Activated naive CD4-positive, alpha-beta T cell treated with anti-CD3 and anti-CD28 coated beads, Interleukin-2, amount 10 ng/mL, durations not matched to agents 7 days and 5 days (primary cell): ENCODE results near the gene FAM53A.
A peak's percentile ranks its signal among the peaks of the same experiment; 100 is the strongest.
"Not testable (repeated sequence)": the region's sequence is repeated elsewhere in the genome, so short reads cannot be mapped to it uniquely, and the experiment has no call there.

ENCODE experiments used
- CTCF ChIA-PET: fragments of 350-600 bp; sonication (Branson Sonifier 250); formaldehyde crosslinking; loops from one replicate; lab custom pipeline; 2021; ENCODE audit warnings: antibody characterized with exemption; lab: Charles Lee
- DNase-seq: peaks from one replicate; pipeline ENCODE4 v3.0.0-alpha.2; 2020
- H3K27ac Mint-ChIP-seq: one replicate; pipeline ENCODE4 v1.8.0; 2021; ENCODE audit warnings: mild to moderate bottlenecking, moderate library complexity, mixed read lengths
- H3K27me3 Mint-ChIP-seq: one replicate; pipeline ENCODE4 v1.8.0; 2021; ENCODE audit warnings: mild to moderate bottlenecking, mixed read lengths
- H3K36me3 Mint-ChIP-seq: one replicate; pipeline ENCODE4 v1.8.0; 2021; ENCODE audit warnings: mixed read lengths
- H3K4me1 Mint-ChIP-seq: one replicate; pipeline ENCODE4 v1.8.0; 2021; ENCODE audit warnings: mixed read lengths
- H3K4me3 Mint-ChIP-seq: one replicate; pipeline ENCODE4 v1.8.0; 2021; ENCODE audit warnings: mild to moderate bottlenecking, moderate library complexity, mixed read lengths
- H3K9me3 Mint-ChIP-seq: one replicate; pipeline ENCODE4 v1.8.0; 2021; ENCODE audit warnings: mixed read lengths

The FAM53A gene

DNA sequence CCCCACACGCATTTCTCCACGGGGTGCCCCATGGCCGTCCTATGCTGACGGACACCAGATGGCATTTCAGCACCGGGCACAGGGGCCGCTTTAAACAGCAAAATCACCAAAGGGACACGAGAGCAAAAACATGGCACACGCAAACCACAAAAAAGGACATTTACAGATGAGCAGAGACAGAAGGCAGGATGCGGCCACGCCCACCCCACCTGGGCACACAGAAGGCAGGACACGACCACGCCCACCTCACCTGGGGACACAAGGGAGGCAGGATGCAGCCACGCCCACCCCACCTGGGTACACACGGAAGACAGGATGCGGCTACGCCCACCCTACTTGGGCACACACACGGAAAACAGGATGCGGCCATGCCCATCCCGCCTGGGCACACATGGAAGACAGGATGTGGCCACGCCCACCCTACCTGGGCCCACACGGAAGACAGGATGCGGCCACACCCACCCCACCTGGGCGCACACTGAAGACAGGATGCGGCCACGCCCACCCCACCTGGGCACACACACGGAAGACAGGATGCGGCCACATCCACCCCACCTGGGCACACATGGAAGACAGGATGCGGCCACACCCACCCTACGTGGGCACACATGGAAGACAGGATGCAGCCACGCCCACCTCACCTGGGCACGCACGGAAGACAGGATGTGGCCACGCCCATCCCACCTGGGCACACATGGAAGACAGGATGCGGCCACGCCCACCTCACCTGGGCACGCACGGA is 69.1 kb downstream of the FAM53A start:
- Mint-ChIP-seq H3K27me3 (no peaks in the 10 kb centered on the region), H3K27ac (peak overlapping the region; percentile 82), H3K9me3 (peaks cover 20% of the 10 kb centered on the region), H3K36me3 (peaks cover 17% of the 10 kb centered on the region), H3K4me1 (peaks cover 24% of the 10 kb centered on the region), H3K4me3 (no peak overlapping the region)
- peak; percentile 43 for DNase-seq
- CTCF ChIA-PET: no interaction called here

DNA sequence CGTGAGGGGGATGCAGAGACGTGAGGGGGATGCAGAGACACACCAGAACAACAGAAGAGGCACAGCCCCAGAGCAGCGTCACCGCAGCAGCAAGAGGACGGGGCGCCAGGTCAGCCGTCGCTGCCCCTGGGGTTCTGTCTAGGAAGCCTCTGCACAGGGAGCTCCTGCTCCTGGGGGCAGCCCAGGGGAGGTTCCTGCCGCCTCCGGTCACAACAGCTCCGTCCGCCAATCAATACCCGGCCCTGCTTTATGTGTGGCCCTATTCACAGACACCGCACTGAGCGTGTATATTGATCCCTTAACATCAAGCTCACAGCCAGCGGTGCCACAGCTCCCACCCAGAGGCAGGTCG is 69.6 kb downstream of the FAM53A start:
- no peaks in the 10 kb centered on the region for H3K27me3 Mint-ChIP-seq
- H3K9me3 Mint-ChIP-seq: peaks cover 20% of the 10 kb centered on the region
- H3K4me1 Mint-ChIP-seq: peaks cover 24% of the 10 kb centered on the region
- no peak for DNase-seq
- H3K36me3 Mint-ChIP-seq: peaks cover 17% of the 10 kb centered on the region
- no peak overlapping the region for H3K4me3 Mint-ChIP-seq
- H3K27ac Mint-ChIP-seq: peak overlapping the region; percentile 82
- CTCF ChIA-PET: no interaction called here

DNA sequence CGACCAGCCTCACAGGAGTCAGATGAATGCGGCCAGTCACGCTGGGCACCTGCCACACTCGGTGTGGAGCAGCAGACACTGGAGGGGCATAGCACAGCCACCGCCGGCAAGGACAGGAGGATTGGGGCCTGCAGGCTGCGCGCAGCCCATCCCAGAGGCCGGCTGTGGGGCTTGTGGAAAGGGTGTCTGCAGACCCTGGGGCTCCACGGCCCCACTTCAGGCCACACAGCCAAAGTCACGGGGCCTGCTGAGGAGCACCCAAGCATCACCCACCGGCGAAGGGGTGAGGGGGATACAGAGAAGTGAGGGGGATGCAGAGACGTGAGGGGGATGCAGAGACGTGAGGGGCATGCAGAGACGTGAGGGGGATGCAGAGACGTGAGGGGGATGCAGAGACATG is 70.1 kb downstream of the FAM53A start:
- Mint-ChIP-seq H3K4me1 (peaks cover 24% of the 10 kb centered on the region), H3K9me3 (peaks cover 20% of the 10 kb centered on the region), H3K36me3 (peaks cover 17% of the 10 kb centered on the region), H3K4me3 (no peak overlapping the region), H3K27me3 (no peaks in the 10 kb centered on the region), H3K27ac (peak overlapping the region; percentile 81)
- DNase-seq: no peak
- CTCF ChIA-PET: no interaction called here

DNA sequence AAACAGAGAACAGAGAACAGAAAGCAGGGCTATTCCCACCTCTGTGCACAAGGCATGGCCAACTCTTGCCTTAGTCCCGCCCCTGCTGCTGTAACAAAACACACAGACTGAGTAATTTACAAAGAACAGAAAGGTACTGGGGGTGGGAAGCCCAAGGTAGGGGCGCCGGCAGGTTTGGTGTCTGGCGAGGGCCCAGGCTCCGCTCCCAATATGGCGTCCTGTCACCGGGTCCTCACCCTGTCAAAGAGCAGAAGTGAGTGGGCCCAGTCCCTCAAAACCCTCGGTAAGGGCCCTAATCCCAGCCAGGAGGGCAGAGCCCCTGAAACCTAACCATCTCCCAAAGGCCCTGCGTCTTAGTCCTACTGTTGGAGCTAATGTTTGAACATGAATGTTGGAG is 71.0 kb downstream of the FAM53A start:
- no peak overlapping the region for H3K27ac Mint-ChIP-seq
- CTCF ChIA-PET: no interaction called here
- H3K9me3 Mint-ChIP-seq: peaks cover 20% of the 10 kb centered on the region
- H3K36me3 Mint-ChIP-seq: peaks cover 17% of the 10 kb centered on the region
- H3K27me3 Mint-ChIP-seq: no peaks in the 10 kb centered on the region
- H3K4me1 Mint-ChIP-seq: peaks cover 24% of the 10 kb centered on the region
- no peak for DNase-seq
- no peak overlapping the region for H3K4me3 Mint-ChIP-seq

DNA sequence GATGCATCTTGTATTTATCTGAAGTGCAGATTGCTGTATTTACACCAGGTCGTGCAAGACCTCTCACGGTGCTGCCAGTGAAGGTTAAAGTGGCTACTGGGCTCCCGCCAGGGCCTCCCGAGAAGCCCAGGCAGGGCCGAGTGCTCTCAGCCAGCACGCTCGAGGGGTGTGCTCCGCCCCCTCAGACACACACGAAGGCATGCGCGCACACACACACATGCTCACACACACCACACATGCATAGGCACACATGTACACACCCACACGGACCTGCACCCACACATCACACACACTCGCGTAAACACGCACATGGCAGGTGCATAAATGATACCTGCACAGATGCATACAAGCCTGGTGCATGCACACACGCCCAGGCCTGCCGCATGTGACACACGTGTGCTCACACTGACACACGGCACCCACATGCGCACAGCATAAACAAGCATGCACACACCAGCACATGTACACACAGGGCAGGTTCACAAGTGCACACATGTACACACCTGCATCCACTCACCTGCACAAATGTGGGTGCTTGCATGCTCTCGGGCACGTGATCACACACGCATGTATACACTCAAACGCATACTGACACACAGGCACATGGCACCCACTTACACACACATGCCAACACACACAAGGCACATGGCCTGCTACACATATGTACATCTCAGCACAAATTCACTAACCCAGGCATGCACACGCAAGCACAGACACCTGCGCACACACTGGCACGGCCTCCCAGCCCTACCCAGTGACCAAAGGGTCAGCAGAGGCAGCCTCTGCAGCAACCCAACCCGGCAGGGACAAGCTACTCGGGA is 71.6 kb downstream of the FAM53A start:
- H3K4me3 Mint-ChIP-seq: no peak overlapping the region
- H3K27ac Mint-ChIP-seq: no peak overlapping the region
- peaks cover 16% of the 10 kb centered on the region for H3K9me3 Mint-ChIP-seq
- H3K27me3 Mint-ChIP-seq: no peaks in the 10 kb centered on the region
- DNase-seq: no peak
- peaks cover 22% of the 10 kb centered on the region for H3K4me1 Mint-ChIP-seq
- CTCF ChIA-PET: no interaction called here
- peaks cover 14% of the 10 kb centered on the region for H3K36me3 Mint-ChIP-seq

DNA sequence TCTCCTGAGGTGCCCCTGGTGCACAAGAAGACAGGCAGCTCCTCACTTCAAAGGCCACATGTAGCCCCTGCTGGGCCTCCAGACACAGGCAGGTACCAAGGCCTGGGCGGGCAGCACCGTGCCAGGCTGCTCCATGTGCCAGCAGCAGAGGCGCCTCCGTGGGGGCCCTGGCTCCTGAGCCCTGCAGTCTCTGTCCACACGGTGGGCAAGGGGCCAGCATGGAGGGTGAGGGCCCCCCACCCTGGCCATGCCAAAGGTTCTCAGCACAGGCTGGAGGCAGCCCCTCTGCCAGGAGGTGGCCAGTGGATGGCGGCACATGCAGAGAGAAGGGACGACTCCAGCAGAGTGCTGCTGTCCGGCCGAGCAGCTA is 72.6 kb downstream of the FAM53A start:
- peaks cover 13% of the 10 kb centered on the region for H3K36me3 Mint-ChIP-seq
- no peak for DNase-seq
- CTCF ChIA-PET: no interaction called here
- H3K27me3 Mint-ChIP-seq: no peaks in the 10 kb centered on the region
- H3K27ac Mint-ChIP-seq: no peak overlapping the region
- peaks cover 22% of the 10 kb centered on the region for H3K4me1 Mint-ChIP-seq
- H3K4me3 Mint-ChIP-seq: no peak overlapping the region
- H3K9me3 Mint-ChIP-seq: peaks cover 15% of the 10 kb centered on the region

DNA sequence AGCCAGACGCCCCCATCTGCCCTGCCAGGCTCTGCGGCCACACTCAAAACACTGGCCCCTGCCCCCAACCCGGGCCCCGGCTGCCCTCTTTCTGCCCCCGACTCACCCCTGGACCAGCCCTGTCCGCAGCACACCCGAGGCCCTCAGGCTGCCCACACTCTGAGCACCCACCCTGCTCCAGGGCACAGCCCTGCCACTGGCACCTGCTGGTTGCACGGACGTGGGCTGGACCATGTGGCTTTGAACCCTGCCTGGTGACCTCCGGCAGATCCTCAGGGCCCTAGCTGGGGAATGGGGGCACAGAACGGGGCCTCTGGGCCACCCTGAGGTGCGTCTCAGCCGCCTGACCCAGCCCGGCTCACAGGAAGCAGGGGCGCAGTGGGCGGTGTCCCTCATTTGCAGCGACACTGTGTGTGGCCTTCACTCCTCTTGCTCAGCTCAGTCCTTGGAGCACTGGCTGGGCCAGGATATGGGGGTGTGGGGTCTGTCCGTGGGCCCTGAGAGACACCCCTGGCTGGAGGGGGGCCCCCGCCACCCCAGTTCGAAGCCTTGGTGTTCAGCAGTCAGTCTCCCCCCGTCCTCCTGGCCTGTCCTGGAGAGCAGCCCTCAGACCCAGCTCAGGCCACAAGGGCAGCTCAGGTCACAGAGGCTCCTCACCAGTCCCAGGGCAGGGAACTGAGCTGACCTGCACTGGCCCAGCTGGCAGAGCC is 73.2 kb downstream of the FAM53A start:
- peaks cover 22% of the 10 kb centered on the region for H3K4me1 Mint-ChIP-seq
- H3K36me3 Mint-ChIP-seq: peaks cover 13% of the 10 kb centered on the region
- no peak overlapping the region for H3K27ac Mint-ChIP-seq
- no peaks in the 10 kb centered on the region for H3K27me3 Mint-ChIP-seq
- DNase-seq: no peak
- CTCF ChIA-PET: no interaction called here
- H3K4me3 Mint-ChIP-seq: no peak overlapping the region
- H3K9me3 Mint-ChIP-seq: peaks cover 13% of the 10 kb centered on the region

DNA sequence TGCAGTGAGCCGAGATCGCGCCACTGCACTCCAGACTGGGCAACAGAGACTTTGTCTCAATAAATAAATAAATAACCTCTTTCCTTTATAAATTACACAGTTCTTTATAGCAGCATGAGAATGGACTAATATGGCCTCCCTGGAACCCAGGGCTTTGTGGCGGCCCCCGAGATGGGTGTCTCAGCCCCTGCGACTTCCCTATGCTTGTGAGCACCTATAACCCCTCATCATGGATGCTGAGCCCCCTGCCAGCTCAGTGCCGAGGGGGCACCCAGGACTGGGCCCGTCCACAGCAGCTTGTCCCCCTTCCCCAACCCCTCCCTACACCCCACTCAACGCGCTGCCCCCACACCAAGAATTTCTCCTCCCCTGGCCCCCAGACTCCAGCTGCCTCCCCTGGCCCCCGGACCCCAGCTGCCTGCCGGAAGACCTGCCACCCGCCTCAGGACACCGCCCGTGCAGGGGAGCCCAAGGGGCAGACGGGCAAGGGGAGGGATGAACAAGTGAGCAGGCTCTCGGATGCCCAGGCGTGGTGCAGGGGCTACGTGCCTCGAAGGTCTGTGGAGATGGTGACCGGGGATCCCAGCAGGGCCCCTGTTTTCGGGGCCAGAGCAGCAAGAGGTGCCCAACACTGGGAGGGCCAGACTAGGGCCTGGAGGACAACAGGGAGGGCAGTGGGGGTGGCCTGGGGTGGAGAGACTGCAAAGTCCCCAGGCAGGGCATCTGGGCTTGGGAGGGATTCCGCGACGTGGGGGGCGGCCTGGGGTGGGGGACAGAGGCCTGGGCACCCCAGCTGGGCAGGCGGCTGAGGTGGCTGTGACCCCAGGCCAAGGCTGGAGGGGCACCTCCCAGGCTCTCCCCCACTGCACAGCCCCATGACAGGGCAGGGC is 74.0 kb downstream of the FAM53A start:
- peaks cover 20% of the 10 kb centered on the region for H3K4me1 Mint-ChIP-seq
- H3K27me3 Mint-ChIP-seq: peaks cover 6% of the 10 kb centered on the region
- DNase-seq: no peak
- peaks cover 9% of the 10 kb centered on the region for H3K36me3 Mint-ChIP-seq
- CTCF ChIA-PET: no interaction called here
- peaks cover 9% of the 10 kb centered on the region for H3K9me3 Mint-ChIP-seq
- no peak overlapping the region for H3K27ac Mint-ChIP-seq
- H3K4me3 Mint-ChIP-seq: no peak overlapping the region

DNA sequence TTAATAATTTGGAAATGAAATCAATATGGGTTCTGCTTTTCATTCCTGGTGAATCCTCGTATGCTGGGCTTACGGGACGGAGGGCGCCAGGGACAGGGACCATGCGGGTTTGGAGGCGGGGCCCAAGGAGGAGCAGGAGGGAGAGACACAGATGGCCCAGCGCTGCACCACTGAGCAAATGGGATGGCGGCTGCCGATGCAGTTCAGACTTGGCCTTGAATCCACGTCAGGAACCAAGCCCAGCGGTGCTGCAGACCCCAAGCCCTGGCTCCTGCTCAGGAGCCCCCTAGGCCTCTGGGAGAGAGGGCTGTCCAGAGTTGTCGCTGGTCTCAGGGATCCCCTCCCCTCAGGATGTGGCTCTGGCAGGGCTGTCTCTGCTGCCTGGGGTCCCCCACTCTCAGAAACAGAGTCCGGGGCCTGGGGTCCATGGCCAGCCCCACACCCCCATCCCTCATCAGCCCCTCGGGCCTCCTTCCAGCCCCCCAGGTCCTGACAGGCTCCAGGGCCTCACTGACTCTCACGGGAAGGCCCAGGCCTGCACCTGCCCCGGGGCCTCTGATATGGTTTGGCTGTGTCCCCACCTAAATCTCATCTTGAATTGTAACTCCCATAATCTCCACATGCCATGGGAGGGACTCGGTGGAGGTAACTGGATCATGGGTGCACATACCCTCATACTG is 75.2 kb downstream of the FAM53A start:
- Mint-ChIP-seq H3K9me3 (peaks cover 3% of the 10 kb centered on the region), H3K36me3 (peaks cover 3% of the 10 kb centered on the region), H3K27ac (no peak overlapping the region), H3K4me3 (no peak overlapping the region), H3K27me3 (peaks cover 12% of the 10 kb centered on the region), H3K4me1 (peaks cover 22% of the 10 kb centered on the region)
- no peak for DNase-seq
- CTCF ChIA-PET: no interaction called here

DNA sequence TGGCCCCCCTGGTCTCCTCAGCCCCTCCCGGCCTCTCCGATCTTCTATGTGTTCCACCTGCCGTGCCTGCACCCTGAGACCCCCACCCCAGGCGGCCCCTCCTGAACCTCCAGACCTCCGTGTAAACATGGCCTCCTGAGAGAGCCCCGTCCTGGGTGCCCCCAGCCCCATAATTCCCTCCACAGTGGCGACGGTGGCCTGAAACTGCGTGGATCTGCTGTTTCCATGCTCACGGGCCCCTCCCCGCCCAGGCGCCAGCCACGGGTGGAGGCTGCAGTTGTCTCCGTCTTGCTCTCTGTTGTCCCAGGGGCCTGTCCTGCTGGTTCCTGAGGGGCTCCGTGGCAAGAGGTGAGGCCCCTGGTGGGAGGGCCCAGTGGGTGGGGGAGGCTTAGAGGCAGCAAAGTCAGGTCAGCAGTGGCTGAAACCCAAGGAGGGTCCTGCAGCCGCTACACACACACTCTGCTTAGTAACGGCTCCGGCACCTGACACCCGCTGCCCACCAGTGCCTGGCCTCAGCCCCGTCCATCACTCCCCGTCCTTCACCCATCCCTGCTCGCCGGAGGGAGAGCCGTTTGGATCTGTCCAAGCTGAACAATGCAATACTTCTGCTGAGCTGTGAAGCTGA is 75.8 kb downstream of the FAM53A start:
- Mint-ChIP-seq H3K4me1 (peaks cover 19% of the 10 kb centered on the region), H3K4me3 (no peak overlapping the region), H3K27ac (no peak overlapping the region), H3K9me3 (no peaks in the 10 kb centered on the region), H3K27me3 (peaks cover 12% of the 10 kb centered on the region), H3K36me3 (no peaks in the 10 kb centered on the region)
- CTCF ChIA-PET: no interaction called here
- no peak for DNase-seq

DNA sequence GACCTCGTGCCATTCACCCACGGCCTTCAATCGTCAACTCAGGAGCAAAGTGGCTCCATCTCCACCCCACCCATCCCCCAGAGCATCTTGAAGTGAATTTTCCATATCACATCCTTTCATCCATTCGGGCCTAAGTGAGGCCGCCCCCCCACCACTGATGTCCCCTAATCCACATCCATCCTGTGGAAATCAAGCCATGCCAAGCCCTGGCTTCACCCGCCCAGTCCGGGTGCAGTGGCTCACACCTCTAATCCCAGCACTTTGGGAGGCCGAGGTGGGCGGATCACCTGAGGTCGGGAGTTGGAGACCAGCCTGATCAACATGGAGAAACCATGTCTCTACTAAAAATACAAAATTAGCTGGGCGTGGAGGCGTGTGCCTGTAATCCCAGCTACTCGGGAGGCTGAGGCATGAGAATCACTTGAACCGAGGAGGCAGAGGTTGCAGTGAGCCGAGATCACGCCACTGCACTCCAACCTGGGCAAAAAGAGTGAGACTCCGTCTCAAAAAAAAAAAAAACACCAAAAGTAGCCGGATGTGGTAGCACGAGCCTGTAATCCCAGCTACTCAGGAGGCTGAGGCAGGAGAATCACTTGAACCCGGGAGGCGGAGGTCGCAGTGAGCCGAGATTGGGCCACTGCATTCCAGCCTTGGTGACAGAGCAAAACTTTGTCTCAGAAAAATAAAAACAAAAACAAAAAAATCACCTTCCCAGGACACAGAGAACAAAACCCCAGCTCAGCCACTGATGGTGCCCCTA is 76.5 kb downstream of the FAM53A start:
- H3K4me1 Mint-ChIP-seq: peaks cover 19% of the 10 kb centered on the region
- peaks cover 12% of the 10 kb centered on the region for H3K27me3 Mint-ChIP-seq
- DNase-seq, H3K4me3 Mint-ChIP-seq, CTCF ChIA-PET, H3K36me3 Mint-ChIP-seq, H3K9me3 Mint-ChIP-seq, H3K27ac Mint-ChIP-seq: not testable (repeated sequence)

DNA sequence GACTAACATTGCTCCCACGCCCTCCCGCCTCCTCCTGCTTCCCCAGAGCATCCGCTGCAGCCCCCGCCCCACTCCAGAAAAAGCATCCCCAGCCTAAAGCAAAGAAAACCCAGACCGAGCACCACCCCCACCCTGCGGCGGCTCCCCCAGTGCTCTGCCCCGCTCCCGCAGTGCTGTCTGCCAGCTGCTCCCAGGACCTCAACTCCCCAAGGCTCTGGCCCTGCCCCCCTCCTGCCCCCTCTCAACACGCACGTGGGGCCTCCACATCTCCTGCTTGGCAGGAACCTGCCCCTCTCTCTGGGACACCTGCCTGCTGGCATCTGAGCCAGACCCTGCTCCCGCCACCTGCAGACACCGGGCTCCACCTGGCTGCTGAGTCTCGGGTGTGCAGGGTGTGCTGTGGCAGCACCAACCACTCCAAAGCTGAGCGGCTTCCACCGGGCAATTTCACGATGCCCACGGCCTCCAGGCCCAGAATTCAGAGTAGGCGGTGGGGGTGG is 79.4 kb downstream of the FAM53A start:
- peaks cover 12% of the 10 kb centered on the region for H3K27me3 Mint-ChIP-seq
- peak overlapping the region; percentile 58 for H3K4me3 Mint-ChIP-seq
- no peaks in the 10 kb centered on the region for H3K9me3 Mint-ChIP-seq
- peak overlapping the region; percentile 95 for H3K27ac Mint-ChIP-seq
- CTCF ChIA-PET: interaction anchor here (0.5 kb wide), 1 partner anchor 475 kb away, joined by 4 read pairs; no protein-coding TSS in a partner anchor
- peak; percentile 72 for DNase-seq
- H3K36me3 Mint-ChIP-seq: no peaks in the 10 kb centered on the region
- H3K4me1 Mint-ChIP-seq: peaks cover 23% of the 10 kb centered on the region
